NCI-H774 (cell line): ENCODE results near the gene TNFAIP8L3.

ENCODE experiments used
- DNase-seq: peaks from one replicate; lab custom pipeline; 2025; lab: John Stamatoyannopoulos, UW

Gene TNFAIP8L3

GRCh38 chr15:51114437-51115119, 19.9 kb upstream of the TNFAIP8L3 start:
- no peak for DNase-seq

GRCh38 chr15:51112078-51112477, 17.4 kb upstream of the TNFAIP8L3 start:
- no peak for DNase-seq

DNA sequence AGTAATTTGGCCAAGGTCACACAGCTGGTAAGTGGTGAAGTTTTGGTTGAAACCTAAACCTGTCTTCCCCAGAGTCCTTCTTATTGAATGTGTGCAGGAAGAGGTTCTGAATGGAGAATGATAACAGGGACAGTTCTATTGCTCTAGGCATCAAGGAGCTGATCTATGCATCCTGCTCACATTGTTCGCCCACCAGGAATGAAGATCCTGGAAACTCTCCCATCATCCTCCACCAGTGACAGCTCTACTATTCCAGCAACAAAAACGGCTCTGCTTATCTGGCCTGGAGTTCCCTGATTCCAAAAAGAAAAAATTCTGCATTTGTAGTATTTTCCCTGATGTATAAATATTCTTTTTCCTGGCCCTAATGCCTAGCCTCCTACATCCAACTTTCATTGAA, 16.4 kb upstream of the TNFAIP8L3 start:
- no peak for DNase-seq

DNA sequence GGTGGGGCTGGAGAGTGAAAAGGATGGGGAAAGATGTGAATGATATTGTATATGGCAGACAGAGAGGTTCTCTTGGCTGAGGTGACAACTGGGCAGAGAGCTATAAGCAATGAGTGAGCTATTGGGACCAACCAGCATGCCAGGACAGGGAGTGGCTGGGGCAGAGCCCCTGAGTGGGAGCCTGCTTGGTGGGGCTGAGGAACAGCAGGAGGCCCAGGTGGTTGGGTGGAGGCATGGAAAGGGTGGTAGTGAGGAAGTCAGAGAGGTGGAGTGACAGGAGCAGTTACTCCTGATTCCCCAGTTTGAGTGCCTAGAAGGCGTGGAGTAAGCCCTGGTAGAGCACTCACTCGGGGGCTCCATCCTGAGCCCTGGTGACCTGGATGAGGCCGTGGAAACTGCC, 15.5 kb upstream of the TNFAIP8L3 start:
- DNase-seq = no peak

DNA sequence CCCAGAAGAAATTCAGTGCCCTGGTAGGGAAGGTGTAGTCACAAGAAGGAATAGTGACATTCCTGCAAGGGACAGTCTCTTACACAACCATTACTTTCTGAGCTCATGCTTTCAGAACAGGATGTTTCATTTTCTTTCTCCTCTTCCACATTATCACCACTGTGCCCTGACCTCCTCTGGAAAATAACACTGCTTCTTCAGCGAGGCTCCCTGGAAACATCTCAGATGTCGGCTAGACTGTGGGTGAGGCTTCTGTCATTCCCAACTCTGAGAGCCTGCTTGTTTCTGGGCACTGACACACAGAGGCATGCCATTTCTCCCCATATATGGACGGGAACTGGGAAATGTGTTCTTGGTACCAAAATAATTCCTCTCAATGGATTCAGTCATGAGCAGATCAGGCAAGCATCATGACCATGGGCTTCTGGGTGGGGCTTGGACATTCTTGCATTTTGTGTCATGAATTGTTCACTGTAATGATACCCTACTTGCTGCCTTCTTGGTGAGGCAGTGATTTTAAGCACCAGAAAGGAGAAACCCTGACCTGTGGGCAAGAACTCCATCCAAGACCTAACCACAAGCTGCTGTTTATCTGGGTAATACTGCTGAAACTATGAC, 14.3 kb upstream of the TNFAIP8L3 start:
- no peak for DNase-seq

- no peak for DNase-seq
Observed at GRCh38 chr15:51107612-51108011, 12.9 kb upstream of the TNFAIP8L3 start.

DNA sequence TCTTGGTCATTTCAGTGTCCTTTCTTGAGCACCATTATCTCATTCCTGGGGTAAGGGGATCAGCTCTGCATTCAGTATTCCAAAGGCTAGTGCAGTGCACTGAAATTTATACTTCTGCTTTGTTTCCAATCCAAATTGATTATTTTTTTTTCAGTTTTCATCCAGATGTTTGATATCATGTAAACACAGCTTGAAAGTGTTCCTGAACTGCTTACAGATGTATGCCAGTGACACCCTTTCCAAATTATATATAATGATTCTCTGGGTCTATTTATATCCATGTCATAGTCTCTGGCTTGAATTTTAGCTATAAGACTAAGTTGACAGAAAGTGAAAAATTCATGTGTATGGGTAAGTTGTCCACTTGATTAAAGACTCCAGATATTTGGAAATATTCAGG, 11.8 kb upstream of the TNFAIP8L3 start:
- no peak for DNase-seq

DNA sequence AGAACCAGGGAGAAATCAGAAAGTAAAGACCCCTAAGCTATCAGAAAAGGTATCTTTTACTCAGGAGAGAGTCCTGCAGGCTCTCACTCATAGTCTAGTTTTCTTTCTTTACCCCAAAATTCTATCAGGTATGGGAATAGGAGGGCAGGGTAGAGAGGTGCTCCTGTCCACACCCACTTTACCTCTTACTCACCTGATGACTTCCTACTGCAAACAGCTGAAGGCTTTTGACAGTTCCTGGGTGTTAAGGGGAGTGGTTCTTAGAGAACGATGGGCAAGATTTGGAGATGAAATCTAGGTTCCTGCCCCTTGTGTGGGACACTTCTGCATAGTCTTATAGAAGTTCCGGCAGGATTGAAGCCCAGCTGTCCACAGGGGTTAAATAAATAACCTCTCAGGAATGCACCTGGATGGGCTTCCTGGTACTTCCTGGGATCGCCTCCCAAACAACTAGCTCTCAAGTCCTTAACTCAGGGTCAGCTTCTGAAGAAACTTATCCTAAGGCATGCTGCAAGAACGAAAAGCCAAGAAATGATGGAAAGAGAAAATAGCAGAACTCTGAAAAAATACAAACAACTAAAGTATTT, 10.8 kb upstream of the TNFAIP8L3 start:
- DNase-seq = no peak

- no peak for DNase-seq
Observed at GRCh38 chr15:51104512-51104911, 9.8 kb upstream of the TNFAIP8L3 start.

- no peak for DNase-seq
Observed at GRCh38 chr15:51103330-51103729, 8.6 kb upstream of the TNFAIP8L3 start.

DNA sequence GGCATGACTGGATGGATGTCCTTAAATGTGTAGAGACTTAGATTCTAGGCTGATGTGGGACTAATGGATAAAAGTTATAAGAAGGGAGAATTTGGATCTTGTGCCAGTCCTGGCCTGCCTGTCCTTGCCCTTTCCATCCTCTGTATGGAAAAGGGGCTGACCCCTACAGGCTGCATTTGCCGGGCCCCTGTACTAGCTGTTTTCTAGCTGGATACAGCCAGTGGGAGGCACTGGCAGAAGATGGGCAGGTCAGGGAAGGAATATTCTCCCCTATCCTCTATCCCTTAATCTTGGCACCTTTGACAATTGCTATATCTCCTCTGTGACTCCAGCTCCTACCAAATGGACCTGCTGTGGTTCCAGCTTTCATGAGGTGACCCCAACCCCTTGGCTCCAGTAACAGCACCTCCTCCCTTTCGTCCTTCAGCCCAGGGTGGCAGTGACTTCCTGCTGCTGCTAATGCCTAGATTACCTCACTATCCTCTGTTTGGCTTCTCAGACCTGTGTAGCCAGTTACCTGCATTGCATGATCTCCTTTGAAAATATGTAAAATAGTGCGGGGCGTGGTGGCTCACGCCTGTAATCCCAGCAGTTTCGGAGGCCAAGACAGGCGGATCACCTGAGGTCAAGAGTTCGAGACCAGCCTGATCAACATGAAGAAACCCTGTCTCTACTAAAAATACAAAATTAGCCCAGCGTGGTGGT, 6.2 kb upstream of the TNFAIP8L3 start:
- no peak for DNase-seq

GRCh38 chr15:51099185-51099584, 4.5 kb upstream of the TNFAIP8L3 start:
- DNase-seq = no peak

GRCh38 chr15:51098331-51098619, 3.6 kb upstream of the TNFAIP8L3 start:
- no peak for DNase-seq

- DNase-seq = no peak
Observed at GRCh38 chr15:51097553-51098330, 3.0 kb upstream of the TNFAIP8L3 start.

GRCh38 chr15:51096976-51097375, 2.3 kb upstream of the TNFAIP8L3 start:
- DNase-seq = no peak

DNA sequence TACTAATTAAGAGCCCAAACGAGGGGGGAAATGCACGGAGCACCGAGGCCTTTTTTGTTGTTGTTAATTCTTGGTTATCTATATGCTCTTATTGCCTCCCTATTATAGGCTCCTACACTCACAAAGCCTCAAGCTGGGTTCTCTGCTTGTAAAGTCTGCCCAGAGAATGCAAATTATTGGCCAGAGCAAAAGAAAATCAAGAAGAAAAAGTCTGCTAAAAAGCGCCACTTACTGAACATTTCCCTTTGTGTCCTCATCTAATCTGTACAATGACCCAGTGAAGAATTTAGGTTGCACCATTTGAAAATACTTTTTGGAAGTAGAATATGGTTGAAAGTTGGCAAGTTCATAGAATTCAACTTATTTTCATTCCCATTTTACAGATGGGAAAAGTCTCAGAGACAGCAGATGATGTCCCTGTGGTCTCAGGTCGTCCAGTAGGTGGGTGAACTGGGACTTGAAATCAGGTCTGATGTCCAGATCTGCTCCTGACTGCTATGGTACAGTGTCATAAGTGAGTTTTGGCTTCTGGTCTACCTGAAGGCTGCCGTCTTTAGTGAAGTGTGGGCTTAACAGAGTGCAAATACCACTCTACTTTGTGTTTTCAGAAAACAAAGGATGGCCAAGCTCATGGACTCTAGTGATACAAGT, 1.1 kb upstream of the TNFAIP8L3 start:
- no peak for DNase-seq

- no peak for DNase-seq
Observed at GRCh38 chr15:51093839-51094605, 684 bp downstream of the TNFAIP8L3 start.

DNA sequence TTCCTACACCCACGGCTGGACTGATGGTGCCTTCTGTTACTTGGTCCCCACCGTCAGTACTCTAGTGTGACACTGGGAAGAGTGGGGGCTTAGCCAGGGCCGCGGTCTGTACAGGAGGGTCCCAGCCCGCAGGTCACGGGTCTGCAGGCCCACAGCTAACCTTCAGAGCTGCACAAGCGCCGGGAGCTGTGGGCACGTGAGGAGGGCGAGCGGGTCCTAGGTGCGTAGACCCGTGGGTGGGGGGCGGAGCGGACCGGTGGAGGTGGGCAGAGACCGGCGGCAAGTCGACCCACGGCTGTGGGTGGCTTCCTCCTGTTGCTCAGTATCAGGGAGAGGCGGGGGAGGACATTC, 1.2 kb downstream of the TNFAIP8L3 start:
- no peak for DNase-seq

DNA sequence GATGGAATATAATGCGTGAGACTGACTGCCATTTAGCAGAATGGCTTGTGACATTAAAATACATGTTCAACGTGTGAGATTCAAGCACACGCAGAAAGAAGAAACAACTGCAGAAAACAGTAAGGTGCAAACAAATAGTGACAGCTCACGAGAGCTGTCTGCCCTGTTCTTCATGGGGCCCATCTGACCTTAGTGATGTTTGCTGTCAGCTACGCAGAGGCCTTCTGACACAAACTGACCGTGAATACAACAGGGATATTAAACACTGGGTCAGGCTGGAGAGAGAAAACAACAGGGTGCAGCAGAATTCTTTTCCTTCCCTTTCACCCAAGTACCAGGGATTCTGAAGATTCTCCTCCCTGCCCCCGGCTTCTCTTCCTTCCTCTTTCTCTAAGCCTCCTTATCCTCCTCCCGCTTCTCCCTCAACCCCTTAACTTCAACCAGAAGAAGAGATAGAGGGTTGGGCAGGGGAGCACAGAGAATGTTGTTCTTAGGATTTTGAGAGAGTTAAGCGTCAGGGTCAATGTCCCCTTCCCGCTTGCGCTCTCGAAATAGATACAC, 2.1 kb downstream of the TNFAIP8L3 start:
- DNase-seq = no peak

DNA sequence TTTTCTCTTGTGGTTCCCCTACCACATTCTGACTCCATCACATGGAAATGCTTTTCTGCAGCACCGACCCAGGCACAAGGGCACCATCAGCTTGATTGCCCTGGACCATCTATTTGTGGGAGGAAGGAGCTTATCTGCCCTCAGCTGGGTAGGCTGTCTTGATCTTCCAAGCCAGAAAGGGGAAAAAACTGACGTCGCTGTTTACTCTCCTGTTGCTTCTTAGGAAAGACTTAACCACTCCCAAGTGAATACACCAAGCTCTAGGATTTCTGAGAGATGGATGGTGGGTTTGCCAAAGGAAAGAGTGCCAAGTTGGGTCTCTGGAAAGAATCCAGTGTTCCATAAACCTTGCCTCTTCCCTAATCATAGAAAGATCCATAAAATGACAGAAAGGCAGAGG, 4.0 kb downstream of the TNFAIP8L3 start:
- no peak for DNase-seq
